Muscle of leg (tissue), 11 donors: ENCODE results near the gene KTN1. TPM values are rescaled to one million over a fixed set of nuclear protein-coding genes. Genes with fewer than 3 reads are reported as not detected.

Experiments
- DNase-seq: peaks from one replicate; pipeline ENCODE4 v3.0.0; 2013
- H3K27ac ChIP-seq: one replicate; pipeline ENCODE4 v1.5.1; 2013; ENCODE audit warnings: mild to moderate bottlenecking, low read length, control low read depth
- H3K27me3 ChIP-seq: one replicate; pipeline ENCODE4 v1.6.1; 2013; ENCODE audit warnings: low read length; ENCODE audit not compliant: control insufficient read depth, insufficient read depth
- H3K36me3 ChIP-seq: one replicate; pipeline ENCODE4 v1.6.1; 2013; ENCODE audit warnings: low read length; ENCODE audit not compliant: control insufficient read depth, insufficient read depth
- H3K4me1 ChIP-seq: one replicate; pipeline ENCODE4 v1.6.1; 2013; ENCODE audit warnings: low read length; ENCODE audit not compliant: control insufficient read depth, insufficient read depth
- H3K4me3 ChIP-seq: one replicate; pipeline ENCODE4 v1.5.1; 2013; ENCODE audit warnings: low read length, control low read depth
- H3K9me3 ChIP-seq: replicated peaks from 2 replicates; pipeline ENCODE4 v1.6.1; 2013; ENCODE audit warnings: low read depth, low read length; ENCODE audit not compliant: control insufficient read depth
- WGBS: methylation state at CpG from one replicate; pipeline ENCODE4 v1.1.5; 2013; ENCODE audit warnings: missing lambda C conversion rate; ENCODE audit not compliant: insufficient coverage; 5-methylcytosine and 5-hydroxymethylcytosine counted together
- polyA plus RNA-seq, 8 donors: library from polyadenylated mRNA; unstranded; fragments of 120-200 nt; gene quantifications; one replicate each; pipeline versions ENCODE4 v1.2.1 to v1.2.3, GENCODE V29; 2013; ENCODE audit warnings: inconsistent platforms in 1 of 8, low replicate concordance in 1 of 8; ENCODE audit not compliant: insufficient read length in 8 of 8, insufficient read depth in 1 of 8
- total RNA-seq: library from RNA; stranded (reverse); fragments of 120-200 nt; gene quantifications from one replicate; pipeline ENCODE4 v1.2.4, GENCODE V29; 2013

KTN1 gene
- total and polyA plus RNA-seq, 9 donors = 106 to 148 (median 141) TPM

DNA sequence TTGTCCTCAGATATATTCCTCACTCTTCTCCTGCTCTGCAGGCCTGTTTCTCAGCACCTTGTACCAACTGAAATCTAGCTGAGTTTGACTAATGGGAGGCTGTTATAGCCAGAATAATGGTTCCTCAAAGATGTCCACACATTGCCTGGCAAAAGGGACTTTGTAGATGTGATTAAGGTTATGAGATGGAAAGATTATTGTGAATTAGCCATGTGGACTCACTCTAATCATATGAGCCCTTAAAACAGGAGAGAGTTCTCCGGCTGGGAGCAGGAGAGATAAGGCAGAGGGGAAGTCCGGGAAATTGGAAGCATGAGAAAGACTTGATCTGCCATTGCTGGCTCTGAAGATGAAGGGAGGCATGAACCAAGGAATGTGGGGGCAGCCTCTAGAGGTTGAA lies 40.0 kb upstream of the KTN1 start:
- Histone ChIP-seq H3K4me3 (no peak overlapping the region), H3K4me1 (peaks cover 3% of the 10 kb centered on the region), H3K9me3 (peaks cover 6% of the 10 kb centered on the region), H3K27me3 (no peaks in the 10 kb centered on the region), H3K36me3 (no peaks in the 10 kb centered on the region), H3K27ac (no peak overlapping the region)
- WGBS = 95% methylated on average over 2 of the region's 2 CpGs
- no peak for DNase-seq

DNA sequence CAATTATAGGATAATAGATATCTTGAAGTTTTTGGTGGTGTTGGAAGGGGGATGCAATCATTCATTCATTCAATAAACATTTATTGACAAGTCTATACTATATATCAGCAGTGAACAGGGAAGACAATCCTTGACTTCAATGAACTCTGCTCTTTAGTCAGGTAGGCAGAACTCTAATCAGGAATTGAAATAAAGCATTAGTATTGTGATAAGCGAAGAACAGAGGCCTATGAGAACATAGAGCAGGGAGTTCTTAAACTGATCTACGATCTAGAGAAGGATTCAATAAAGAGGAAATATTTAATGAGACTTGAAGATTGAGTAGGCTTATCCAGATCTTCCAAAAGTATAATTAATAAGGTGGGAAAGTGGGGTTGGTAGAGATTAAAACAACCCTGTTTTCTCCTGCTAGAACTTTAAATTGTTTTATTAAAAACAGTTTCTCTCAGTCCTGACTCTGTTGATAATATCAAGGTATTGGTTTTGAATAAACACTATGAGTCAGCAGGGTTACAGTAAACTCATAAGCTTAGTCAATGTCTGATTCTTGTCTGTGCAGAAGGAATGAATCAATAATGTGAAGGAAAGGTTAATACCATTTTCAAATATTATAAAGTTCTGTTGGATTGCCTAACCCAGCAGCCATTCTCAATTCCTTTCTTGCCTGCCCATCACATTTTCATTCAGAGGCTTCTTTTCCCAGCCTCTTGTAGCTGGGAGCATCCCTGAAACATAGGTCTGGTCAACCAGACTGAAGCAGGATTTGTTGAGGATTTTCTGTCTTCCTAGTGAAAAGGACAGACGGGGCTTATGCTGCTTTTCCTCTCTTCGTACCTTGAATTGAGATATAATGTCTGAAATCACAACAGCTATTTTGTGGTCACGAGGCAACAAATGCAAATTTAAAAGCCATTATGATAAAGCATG lies 38.9 kb upstream of the KTN1 start:
- WGBS = 86% methylated on average over 1 of the region's 5 CpGs
- Histone ChIP-seq H3K4me1 (peaks cover 3% of the 10 kb centered on the region), H3K4me3 (no peak overlapping the region), H3K27ac (no peak overlapping the region), H3K9me3 (peaks cover 6% of the 10 kb centered on the region), H3K27me3 (no peaks in the 10 kb centered on the region), H3K36me3 (no peaks in the 10 kb centered on the region)
- no peak for DNase-seq

DNA sequence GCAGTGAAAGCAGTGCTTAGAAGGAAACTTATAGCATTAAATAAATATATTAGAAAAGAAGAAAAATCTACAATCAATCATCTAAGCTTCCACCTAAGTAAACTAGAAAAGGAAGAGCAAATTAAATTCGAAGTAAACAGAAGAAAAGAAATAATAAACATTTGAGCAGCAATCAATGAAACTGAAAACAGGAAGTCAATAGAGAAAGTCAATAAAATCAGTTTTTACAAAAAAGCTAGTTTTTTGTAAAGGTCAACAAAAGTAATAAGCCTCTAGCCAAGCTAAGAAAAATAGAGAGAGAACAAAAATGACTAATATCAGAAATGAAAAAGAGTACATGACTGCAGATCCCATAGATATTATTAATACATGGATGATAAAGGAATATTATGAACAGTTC lies 34.2 kb upstream of the KTN1 start:
- no CpG with 5 or more reads among the region's 1 CpG for WGBS
- H3K4me3 ChIP-seq = no peak overlapping the region
- DNase-seq = no peak
- H3K27me3 ChIP-seq = no peaks in the 10 kb centered on the region
- H3K27ac ChIP-seq = no peak overlapping the region
- H3K4me1 ChIP-seq = peaks cover 3% of the 10 kb centered on the region
- no peaks in the 10 kb centered on the region for H3K36me3 ChIP-seq
- no peaks in the 10 kb centered on the region for H3K9me3 ChIP-seq

DNA sequence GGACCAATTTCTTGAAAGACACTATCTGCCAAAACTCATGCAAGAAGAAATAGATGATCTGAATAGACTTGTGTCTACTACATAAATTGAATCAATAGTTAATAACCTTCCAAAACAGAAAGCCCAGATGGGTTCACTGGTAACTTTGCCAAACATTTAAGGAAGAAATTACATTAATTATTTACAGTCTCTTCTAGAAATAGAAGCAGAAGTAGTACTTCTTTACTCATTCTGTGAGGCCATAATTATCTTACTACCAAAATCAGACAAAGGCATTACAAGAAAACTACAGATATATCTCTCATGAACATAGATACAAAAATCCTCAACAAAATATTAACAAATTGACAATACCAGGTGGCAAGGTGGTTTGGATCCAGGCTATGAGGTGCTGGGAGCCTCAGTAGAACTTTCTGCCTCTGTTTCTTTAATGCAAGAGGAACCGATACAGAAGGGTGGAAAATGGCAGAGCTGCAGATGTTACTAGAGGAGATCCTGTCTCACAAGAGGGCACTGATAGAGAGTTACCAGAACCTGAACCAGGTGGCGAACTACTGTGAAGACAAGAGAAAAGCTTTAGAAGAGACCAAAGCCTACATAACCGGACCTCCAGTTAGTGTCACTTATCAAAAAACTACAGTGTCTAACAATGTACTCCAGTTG lies 33.7 kb upstream of the KTN1 start:
- Histone ChIP-seq H3K27me3 (no peaks in the 10 kb centered on the region), H3K4me3 (no peak overlapping the region), H3K36me3 (no peaks in the 10 kb centered on the region), H3K9me3 (no peaks in the 10 kb centered on the region), H3K27ac (no peak overlapping the region), H3K4me1 (peaks cover 3% of the 10 kb centered on the region)
- DNase-seq = no peak
- WGBS = 100% methylated on average over 1 of the region's 3 CpGs

DNA sequence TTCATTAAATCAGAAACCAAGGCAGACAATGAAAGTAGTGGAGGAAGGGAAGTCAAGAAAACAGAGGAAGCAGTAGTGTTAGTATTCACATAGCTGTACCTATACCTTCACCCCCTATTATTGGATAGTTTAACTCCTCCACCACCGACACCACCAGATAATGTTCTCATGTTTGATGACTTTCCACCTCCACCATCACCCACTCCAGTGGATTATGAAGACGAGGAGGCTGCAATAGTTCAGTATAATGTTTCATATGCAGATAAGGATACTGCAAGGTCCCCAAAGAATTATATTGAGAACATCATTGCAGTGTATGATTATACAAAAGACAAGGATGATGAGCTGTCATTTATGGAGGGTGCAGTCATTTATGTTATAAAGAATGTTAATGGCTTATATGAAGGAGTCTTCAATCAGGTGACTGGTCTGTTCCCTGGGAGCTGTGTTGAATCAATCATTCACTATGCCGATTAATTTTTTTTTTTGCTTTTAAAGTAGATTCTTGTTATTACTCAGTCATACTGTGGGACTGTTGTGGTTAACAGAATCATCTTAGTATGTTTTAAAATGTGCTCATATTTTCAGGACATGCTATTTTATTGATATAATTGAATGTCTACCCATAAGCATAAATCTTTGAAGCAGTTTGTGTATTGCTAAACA lies 32.2 kb upstream of the KTN1 start:
- DNase-seq = no peak
- no peak overlapping the region for H3K4me3 ChIP-seq
- H3K9me3 ChIP-seq = no peaks in the 10 kb centered on the region
- no peaks in the 10 kb centered on the region for H3K36me3 ChIP-seq
- no CpG with 5 or more reads among the region's 3 CpGs for WGBS
- no peaks in the 10 kb centered on the region for H3K27me3 ChIP-seq
- peaks cover 3% of the 10 kb centered on the region for H3K4me1 ChIP-seq
- H3K27ac ChIP-seq = no peak overlapping the region

DNA sequence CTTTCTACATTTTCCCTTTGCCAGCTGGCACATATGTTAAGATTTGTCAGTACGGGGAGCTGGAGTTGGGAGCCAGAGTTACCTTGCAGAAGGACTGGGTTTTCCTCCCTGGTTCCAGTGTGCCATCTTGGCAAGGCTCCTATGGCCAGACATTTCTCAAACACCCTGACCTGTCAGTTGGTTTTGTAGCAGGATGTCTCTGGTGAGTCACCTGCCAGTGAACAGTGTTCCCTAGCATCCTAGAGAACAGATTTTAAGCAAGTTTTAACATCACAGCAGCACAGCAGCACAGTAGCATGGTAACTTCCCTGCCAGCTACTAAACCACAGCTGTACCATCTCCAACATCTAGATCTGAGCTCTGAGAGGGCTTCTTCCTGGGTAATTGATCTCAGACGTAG lies 26.2 kb upstream of the KTN1 start:
- H3K27me3 ChIP-seq = no peaks in the 10 kb centered on the region
- peaks cover 12% of the 10 kb centered on the region for H3K4me1 ChIP-seq
- H3K9me3 ChIP-seq = peaks cover 6% of the 10 kb centered on the region
- H3K36me3 ChIP-seq = no peaks in the 10 kb centered on the region
- WGBS = no CpG with 5 or more reads among the region's 2 CpGs
- no peak overlapping the region for H3K4me3 ChIP-seq
- no peak for DNase-seq
- H3K27ac ChIP-seq = no peak overlapping the region

DNA sequence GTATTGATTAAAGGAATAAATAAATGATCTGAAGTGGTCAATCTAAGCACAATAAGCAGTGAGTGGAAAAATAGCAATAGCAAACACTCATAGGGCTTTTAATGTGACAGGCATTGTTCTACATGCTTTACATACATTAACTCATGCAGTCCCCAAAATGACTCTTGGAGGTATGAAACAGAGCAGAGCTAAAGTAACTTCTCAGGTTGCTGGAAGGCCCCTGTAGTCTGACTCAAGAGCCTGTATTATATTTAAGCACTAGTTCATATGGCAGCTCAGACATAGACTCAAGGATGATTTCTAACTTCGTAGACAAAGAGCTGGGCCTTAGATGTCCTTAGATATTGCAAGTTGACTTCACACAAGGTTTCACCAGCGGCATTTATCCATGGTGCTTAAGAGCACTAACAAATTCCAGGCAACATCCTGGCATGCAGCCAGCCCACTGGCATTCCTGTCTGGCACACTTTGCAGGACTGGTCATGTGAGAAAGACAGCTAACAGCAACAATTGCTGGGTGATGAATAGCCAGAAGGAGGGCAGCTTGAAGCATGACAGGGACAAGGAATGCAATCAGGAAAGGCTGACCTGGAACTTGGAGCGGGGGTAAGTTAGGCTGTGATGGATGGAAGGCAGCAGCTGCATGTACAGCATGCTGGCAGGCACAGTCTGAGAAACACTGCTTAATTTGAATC lies 22.9 kb upstream of the KTN1 start:
- H3K27me3 ChIP-seq = no peaks in the 10 kb centered on the region
- H3K4me3 ChIP-seq = no peak overlapping the region
- 61% methylated on average over 3 of the region's 3 CpGs for WGBS
- H3K4me1 ChIP-seq = peaks cover 15% of the 10 kb centered on the region
- peaks cover 6% of the 10 kb centered on the region for H3K9me3 ChIP-seq
- no peaks in the 10 kb centered on the region for H3K36me3 ChIP-seq
- DNase-seq = peak; percentile 89
- peak overlapping the region; percentile 49 for H3K27ac ChIP-seq

DNA sequence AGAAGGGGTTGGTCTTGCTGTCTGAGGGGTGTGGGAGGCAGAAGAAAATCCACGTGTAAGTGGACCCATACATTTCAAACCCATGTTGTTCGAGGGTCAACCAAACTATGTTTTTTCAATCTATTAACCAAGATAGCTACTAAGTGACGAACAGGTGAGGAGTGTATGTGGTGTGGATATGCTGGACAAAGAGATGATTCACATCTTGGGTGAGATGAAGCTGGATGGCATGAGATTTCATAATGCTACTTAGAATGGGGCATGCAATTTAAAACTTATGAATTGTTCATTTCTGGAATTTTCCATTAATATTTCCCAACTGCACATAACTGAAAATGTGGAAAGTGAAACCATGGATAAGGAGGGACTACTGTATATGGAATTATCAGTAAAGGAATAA lies 17.9 kb upstream of the KTN1 start:
- H3K27ac ChIP-seq = no peak overlapping the region
- no peaks in the 10 kb centered on the region for H3K9me3 ChIP-seq
- no peak overlapping the region for H3K4me3 ChIP-seq
- H3K36me3 ChIP-seq = no peaks in the 10 kb centered on the region
- H3K4me1 ChIP-seq = peaks cover 8% of the 10 kb centered on the region
- WGBS = no CpG with 5 or more reads among the region's 3 CpGs
- H3K27me3 ChIP-seq = no peaks in the 10 kb centered on the region
- DNase-seq = no peak

DNA sequence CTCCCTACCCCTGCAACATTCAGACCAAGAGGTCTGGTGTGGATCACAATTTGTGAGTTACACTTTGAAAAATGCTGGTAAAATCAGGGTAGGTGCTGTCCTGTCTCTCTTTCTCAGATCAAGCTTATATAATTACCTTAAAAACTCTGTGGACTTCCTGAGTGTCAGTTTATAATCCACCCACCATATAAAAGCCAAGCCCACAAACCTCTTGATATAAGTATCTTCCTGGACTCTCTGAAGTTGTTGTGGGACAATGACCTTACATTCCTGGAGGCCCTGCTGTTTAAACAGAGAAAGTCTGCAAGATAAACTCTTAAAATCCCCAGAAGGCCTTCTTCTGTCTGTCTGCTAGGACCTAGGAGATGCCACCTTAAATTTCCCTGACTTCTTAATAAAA lies 11.4 kb upstream of the KTN1 start:
- Histone ChIP-seq H3K36me3 (no peaks in the 10 kb centered on the region), H3K27me3 (no peaks in the 10 kb centered on the region), H3K4me3 (no peak overlapping the region), H3K4me1 (no peaks in the 10 kb centered on the region), H3K9me3 (no peaks in the 10 kb centered on the region), H3K27ac (no peak overlapping the region)
- no peak for DNase-seq
